ENCODE measurements around the gene GSC2. TPM values are rescaled to one million over a fixed set of nuclear protein-coding genes. Genes with fewer than 3 reads are reported as not detected.

The GSC2 gene
- total and polyA plus RNA-seq, 9 of the 15 experiments (the other 6 are each of a cell fraction or from before 2014, with no cell fraction given): not detected

- TF ChIP-seq ZBTB40 (IDR thresholded peaks at IDR 0.05) (no peak), ZBTB40 (CRISPR knock-in tag; IDR thresholded peaks at IDR 0.05) (peak; percentile 30; the same call in 1 of the 2 replicates), LEF1 (IDR thresholded peaks at IDR 0.05) (no peak), CBX1 (IDR thresholded peaks at IDR 0.05; ENCODE audit: low read depth) (no peak), TFAM (CRISPR knock-in tag; conservative IDR thresholded peaks at IDR 0.05) (no peak), CBX8 (IDR thresholded peaks at IDR 0.05; ENCODE audit: borderline replicate concordance, extremely low read depth, low read depth, low read length, poor library complexity, severe bottlenecking) (no peak), RCOR1 (IDR thresholded peaks at IDR 0.05; ENCODE audit: borderline replicate concordance in 1 of 2, low read depth in 2 of 2, low read length in 2 of 2) (no peak), TEAD1 (CRISPR knock-in tag; IDR thresholded peaks at IDR 0.05) (no peak), ZC3H11A (IDR thresholded peaks at IDR 0.05; ENCODE audit: low read depth, low read length) (no peak), NCOA6 (IDR thresholded peaks at IDR 0.05) (no peak), ZNF655 (CRISPR knock-in tag; IDR thresholded peaks at IDR 0.05) (no peak), MYC (IDR thresholded peaks at IDR 0.05; ENCODE audit: low read depth, low read length) (no peak), MYC (CRISPR knock-in tag; IDR thresholded peaks at IDR 0.05; ENCODE audit: borderline replicate concordance, low read depth) (peak; percentile 23; the same call in 1 of the 2 replicates), ZNF347 (CRISPR knock-in tag; IDR thresholded peaks at IDR 0.05; ENCODE audit: low read depth) (no peak), ATF7 (IDR thresholded peaks at IDR 0.05) (no peak), SMAD2 (IDR thresholded peaks at IDR 0.05; ENCODE audit: low read depth, low read length) (no peak), MEF2A (IDR thresholded peaks at IDR 0.05; ENCODE audit: control insufficient read depth, low read depth, low read length) (no peak), CBFA2T2 (conservative IDR thresholded peaks at IDR 0.05) (no peak), SETDB1 (IDR thresholded peaks at IDR 0.05; ENCODE audit: low read length) (peak; percentile 98), PML (IDR thresholded peaks at IDR 0.05; ENCODE audit: low read length) (no peak), NFE2 (IDR thresholded peaks at IDR 0.05; ENCODE audit: low read depth) (no peak)
Measured at GRCh38 chr22:19147195-19147780, 2.8 kb downstream of the GSC2 start (continued).

Data from K562 (cell line).